KG1 (cell line): ENCODE results near the gene EPHB2.
"Not testable (repeated sequence)": the region's sequence is repeated elsewhere in the genome, so short reads cannot be mapped to it uniquely, and the experiment has no call there.

Source experiments
- DNase-seq: peaks from one replicate; lab custom pipeline; 2025; lab: John Stamatoyannopoulos, UW

Gene EPHB2

DNA sequence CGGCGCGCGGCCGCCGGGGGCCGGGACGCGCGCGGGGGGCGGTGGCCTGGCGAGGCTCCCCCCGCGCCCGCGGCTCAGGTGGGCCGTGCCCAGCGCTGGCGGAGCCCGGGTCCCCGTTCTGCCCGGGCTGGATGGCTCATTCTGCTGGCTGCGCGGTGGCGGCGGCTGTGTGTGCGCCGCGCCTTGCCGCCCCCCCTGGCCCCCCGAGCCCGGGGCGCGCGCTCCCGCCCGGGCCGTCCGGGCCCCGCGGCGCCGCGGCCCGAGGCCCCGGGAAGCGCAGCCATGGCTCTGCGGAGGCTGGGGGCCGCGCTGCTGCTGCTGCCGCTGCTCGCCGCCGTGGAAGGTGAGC lies at the start of gene EPHB2:
TSS of gene EPHB2 (plus strand) at position 139 of the 349 bp plus-strand sequence. CDS start at position 283, 144 bp downstream.
- no peak for DNase-seq

DNA sequence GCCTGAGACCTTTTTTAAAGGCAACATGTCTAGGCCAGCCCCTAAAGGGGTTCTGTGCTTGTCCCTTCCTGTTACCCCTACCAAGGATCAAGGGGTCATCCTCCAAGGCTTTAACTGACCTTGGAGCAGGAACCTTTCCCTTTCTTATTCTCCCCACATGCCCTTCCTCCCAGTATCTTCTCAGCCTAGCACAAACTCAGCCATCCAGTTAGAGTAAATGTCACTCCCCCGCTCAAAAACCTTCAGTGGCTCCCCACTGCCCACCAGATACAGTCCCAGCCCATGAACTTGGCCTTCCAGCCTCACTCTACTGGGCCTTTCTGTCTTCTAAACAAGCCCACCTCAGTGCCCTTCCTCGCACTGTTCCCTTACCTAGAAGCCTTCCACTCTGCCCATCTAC lies 48.8 kb upstream of the EPHB2 start:
- DNase-seq, result no peak

DNA sequence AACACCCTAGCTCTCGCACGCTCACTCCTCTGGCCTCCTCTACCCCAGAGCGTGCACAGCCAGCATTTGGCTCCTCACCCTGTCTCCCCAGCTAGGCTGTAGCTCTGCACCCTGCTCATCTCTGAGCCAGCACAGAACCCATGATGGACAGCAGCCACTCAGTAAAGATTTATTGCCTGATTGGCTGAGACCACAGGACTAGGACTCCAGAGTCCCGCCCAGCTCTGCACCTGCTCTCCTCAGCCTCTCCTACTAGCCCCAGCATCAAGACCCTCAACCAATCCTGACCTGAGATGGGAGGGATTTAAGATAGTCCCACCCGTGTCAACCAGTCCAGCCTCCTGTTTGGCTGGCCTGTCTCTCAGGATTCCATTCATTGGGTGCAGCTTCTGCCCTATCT lies 48.3 kb upstream of the EPHB2 start:
- DNase-seq, result no peak

DNA sequence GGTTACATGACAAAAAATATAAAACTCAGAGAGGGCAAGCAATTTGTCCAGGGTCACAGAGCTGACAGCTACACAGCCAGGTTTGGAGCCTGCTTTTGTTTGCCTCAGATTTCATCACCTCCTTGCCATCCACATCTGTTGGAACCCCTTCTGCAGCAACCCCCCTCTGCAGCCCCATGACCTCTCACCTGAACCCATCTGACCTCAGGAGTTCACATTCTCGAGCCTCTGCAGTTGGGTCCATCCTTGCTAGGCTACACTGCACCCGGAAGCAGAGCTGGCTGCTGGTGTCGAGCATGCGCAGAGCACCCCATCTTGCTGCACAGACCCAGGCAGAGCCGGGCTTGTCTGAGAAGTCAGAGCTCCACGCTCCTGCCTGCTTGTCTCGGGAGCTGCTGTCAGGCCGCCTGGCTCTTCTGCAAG lies 47.6 kb upstream of the EPHB2 start:
- no peak for DNase-seq

DNA sequence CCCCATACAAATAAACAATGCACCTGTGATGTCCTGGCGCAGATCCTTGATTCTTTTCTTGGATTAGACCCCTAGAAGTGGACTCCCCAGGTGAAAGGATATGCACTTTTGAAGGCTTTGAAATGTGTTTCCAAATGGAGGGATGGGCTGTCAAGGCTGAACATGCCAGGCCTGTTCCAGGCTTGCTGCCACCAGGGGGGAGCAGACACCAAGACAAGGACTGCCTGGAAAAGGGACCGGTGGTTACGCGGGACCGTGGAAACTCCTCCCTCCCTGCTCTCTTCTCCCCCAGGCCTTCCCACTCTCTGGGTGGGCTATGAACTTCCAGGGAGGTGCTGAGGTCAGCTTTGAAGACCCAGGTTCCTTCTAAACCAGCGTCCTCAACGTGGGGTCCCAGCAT lies 44.9 kb upstream of the EPHB2 start:
- no peak for DNase-seq

DNA sequence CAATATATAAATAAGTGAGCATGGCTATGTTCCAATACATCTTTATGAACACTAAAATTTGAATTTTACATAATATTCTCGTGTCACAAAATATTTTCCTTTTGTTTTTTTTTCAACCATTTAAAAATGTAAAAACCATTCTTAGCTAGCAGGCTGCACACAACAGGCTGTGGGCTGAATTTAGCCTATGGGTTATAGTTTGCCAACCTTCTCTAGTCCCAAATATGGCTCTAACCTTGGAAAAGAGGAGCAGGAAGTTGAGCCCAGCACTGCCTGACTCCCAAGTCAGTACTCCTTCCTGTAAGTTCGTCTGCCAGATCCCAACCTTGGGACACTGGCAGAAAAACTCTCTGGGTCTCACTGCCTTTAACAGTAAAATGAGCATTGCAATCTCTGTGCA lies 44.2 kb upstream of the EPHB2 start:
- no peak for DNase-seq

DNA sequence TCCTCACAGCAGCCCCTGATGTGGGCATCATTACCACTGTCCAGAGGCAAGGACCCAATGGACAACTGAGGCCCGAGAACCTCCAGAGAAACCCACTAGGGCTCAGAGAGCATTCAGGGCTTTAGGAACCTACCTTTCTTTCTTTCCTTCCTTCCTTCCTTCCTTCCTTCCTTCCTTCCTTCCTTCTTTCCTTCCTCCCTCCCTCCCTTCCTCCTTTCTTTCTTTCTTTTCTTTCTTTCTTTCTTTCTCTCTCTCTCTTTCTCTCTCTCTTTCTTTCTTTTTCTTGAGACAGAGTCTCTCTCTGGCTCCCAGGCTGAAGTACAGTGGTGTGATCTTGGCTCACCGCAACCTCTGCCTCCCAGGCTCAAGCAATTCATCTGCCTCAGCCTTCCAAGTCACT lies 41.8 kb upstream of the EPHB2 start:
- not testable (repeated sequence) for DNase-seq

DNA sequence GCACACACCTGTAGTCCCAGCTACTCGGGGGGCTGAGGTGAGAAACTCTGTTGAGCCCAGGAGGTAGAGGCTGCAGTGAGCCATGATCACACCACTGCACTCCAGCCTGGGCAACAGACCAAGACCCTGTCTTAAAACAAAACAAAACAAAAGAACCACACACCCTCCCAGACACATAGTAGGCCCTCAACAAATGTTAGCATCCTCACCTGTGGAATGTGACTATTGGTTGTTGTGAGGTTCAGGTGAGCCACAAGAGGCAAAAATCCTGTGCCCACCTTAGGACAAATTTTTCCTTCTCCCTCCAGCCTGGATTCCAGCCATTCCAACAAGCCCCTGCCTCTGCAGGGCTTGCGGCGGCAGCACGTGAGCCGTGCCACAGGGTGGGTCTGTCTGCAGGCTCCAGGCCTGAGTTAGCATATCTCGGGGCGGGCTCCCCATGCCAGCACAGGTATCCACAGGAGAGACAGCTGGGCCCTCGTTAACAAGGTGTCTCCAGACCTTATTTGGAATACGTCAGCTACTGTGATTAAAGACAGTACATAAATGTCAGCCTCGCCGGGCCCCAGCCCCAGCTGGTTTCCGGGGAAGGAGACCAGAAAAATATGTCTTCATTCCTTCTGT lies 40.2 kb upstream of the EPHB2 start:
- no peak for DNase-seq

DNA sequence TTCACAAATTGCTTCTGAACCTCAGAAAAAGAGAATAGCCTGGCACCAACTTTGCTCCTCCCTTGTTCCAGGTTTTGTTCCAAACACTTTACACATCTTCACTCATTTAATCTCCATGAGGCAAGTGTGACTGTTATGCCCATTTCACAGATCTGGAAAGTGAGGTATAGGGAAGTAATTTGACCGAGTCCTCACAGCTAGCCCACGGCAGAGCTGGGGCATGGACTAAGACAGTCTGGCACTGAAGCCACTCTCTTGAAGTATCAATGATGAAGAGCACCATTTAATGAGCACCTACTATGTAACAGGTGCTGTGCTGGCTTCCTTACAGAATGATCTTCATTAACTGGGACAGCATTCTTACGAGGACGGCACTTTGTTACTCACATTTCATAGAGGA lies 38.6 kb upstream of the EPHB2 start:
- no peak for DNase-seq

DNA sequence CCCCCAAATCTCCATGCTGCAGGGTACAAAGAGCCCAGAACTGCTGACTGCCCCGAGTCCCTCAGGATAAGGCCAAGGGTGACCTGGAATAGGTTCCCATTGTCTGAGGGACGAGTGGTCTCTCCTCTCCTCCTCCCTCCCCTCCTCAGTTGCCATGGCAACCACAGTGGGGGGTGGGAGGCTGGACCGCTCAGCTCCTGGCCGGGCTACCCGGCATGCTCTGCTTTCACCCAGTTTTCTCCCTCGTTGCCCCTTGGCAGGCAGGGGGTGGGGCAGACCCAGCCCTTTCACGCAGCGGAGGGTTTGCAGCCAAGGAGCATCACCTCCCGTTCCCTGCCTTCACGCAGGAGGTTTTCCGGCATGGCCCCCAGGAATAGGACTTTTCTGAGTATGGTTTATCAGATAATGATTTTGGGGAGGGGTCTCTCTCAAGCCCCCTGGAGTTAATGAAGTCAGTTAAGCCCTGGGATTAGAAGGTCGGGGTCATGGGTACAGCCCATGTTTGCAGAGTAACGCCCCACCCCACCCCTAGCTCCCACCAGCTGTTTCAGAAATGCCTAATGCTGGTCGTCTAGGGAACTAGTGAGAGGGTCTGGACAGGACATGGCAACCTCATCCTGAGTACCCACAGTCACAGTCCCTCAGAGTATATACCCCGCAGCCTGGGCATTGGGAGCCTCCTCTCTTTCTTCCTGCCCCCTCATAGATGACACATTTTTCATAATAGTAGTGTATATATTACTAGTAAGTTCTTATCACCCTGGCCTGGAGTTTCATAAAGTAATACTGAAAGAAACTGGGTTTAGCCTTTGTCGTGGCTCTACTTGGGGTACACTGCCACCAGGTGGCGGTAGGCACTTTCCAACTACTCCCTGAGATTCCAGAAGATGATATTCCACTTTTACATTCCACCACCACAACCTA lies 36.9 kb upstream of the EPHB2 start:
- DNase-seq, result no peak

DNA sequence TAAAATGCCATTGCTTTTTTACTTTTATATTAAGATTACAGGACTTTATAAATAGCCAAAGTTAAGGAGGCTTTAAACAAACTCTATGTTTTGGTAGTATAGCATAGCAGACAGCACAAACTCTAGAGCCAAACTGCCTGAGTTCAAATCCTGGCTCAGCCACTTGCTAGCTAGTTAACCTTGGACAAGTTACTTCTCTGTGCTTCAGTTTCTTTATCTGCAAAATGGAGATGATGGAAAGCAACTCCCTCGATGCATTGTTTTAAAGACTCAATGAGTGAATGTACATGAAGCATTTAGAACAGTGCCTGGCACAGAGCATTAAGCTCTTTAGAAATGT lies 36.3 kb upstream of the EPHB2 start:
- DNase-seq, result no peak

DNA sequence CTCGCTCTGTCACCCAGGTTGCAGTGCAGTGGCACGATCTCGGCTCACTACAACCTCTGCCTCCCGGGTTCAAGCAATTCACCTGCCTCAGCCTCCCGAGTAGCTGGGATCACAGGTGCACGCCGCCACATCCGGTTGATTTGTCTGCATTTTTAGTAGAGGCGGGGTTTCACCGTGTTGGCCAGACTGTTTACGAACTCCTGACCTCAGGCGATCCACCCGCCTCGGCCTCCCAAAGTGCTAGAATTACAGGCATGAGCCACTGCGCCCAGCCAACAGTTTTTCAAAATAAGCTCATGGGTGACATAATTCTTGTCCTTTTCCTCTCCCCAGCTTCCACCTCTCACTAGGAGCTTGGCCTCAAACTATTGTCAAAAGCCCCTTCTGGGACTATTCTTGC lies 34.5 kb upstream of the EPHB2 start:
- not testable (repeated sequence) for DNase-seq

DNA sequence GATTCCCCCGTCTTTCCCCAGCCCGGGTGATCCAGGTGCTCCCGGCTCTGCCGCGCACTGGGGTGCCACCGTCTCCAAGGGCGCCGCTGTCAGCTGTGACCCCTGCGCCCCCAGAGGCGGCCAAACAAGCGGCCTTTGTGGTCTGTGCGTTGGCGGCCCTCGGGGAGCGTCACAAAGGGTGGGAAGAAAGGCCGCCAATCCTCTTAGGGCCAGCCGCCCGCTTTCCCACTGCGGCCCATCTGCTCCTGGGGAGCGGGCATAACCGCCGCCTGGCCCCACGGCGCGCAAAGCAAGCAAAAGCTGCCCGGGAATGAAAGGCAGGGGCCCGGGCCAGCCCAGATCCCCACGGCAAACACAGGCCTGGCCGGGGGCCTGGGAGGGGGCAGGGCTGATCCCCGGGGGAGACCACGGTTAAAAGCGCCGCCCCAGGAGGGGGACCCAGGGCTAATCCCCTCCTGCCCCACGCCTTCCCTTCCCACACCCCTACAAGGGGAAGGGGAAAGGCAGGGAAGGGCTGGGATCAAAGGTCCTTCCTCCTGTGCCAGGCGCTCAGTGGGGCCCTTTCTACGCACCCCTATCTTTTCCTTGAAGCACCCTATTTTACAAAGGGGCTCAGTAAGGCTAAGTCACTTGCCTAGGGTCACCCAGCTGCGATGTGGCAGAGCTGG lies 33.6 kb upstream of the EPHB2 start:
- DNase-seq, result no peak

DNA sequence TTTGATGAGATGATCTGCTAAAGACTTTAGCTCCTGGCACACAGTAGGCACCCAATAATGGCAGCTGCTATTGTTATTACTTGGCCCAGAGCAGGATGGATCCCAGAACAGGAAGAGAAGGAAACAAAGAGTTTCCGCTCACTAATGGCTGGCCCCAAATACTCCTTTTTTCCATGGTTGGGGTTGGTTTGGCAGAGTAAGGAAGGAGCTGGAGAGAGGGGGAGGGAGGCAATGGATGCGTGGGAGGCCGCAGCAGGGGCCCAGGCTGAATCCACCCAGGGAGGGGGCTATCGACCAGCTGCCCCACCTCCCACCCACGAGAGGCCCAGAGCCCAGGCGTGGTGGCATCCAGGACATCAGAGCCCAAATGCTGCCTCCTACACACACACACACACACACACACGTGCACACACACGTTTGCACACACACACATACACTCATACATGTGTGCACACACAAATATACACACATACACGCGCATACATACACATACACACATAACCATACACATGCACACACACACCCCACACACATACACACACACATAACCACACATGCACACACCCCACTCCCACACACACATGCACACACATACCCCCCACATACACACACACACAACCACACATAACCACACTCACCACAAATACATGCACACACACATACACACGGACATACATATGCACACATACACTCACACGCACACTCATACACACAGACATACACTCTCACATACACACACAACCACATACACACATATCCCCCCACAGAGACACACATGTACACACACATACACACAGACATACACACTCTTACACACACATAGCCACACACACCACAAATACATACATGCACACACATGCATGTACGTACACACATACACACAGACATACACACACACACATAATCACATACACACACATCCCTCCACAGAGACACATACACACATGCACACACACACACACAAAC lies 32.4 kb upstream of the EPHB2 start:
- no peak for DNase-seq

DNA sequence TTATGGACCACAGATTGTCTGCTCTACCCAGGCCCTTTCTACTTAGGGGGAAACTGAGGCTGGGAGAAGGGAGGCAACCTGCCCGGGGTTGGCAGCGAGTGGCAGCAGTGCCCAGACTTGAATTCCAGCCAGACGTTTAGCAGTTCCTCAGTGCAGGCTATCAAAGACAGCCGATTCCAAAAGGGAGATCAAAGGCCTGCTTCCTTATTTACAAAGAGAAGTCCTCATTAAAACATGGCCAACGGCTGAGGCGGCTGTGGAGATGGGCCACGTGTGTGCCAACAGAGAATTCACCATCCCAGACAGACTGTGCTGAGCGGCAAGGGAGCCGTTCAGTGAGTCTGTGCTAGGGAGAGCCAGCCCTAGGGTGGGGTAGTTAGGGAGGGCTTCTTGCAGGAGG lies 29.9 kb upstream of the EPHB2 start:
- no peak for DNase-seq

DNA sequence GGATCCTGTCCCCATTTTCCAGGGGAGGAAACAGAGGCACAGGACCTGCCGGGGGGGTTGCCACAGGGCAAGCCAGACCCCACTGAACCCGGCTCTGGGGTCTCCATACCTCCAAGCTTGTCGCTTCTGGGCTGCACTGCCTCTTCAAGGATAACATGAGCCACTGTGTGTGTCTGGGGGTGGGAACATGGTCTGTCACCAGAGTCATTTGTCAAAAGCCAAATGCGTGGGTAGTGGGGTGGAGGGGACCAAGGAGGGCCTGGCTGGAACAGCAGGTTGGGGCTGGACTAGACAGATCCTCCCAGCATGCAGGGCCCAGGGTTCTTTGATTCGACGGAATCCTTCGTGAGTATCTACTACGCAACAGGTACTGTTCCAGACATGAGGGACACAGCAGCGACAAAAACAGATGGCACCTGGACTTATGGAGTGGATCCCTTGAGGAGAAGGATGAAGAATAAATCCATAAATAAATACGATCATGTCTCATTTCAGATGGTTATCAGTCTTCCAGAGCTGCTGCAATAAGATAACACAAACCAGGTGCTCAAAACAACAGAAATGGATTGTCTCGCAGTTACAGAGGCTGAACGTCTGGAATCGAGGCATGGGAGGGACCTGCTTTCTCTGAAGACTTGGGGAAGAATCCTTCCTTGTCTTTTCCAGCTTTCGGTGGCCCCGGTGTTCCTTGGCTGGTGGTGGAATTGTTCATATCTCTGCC lies 28.9 kb upstream of the EPHB2 start:
- DNase-seq, result no peak

DNA sequence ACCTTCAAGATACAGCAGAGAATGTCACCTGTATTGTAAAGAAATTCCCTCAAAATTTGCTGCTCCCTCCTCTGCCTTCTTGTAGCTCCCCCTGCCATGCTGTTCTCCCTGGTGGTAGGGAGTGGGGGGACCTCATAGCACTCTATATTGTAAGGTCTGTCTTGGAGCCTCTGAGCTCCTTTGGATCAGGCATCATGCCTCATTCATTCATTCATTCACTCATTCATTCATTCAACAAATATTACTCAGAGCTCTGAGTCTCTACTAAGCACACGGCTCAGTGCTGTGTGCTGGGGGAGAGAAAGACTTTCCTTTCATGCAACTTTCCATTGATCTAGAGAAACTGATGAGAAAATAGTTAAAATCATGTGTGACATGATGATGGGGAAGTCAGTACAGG lies 27.1 kb upstream of the EPHB2 start:
- DNase-seq, result no peak

DNA sequence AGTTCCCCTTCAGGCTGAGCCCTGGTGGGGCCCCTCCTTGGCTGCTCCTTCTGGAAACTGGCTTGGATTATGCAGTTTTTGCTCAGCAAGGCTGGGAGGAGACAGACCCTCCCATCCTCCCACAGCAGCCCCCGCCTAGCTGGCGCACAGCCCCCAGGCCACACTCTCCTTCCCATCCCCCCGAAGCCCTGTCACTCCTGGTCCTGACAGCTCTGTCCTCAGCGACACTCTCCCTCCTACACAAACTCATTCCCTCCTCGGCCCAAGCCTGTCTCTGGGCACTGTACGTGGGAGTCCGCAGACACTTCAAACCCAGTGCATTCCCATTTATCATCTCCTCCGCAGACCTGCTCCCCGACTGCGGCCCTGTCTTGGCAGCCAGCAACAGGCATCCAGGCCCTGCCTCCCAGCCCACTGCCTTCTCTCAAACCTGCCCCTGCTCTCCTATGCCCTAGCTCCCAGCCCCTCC lies 25.0 kb upstream of the EPHB2 start:
- DNase-seq, result no peak

DNA sequence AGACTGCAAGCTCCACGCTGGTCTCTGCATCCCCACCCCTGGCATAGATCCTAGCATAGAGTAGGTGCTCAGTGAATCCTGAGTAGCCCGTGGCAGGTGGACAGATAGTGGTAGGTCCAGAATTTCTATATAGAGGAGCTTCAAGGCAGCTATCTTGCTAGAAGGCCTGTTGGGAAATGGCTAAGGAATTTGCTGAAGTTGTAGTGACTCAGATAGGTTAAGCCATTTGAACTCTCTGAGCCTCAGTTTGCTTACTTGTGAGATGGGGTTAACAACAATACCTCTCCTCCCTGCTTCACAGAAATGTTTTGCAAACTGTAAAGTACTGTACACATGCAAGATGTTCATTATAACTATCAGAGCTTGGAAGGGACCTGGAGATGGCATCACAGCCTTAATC lies 23.4 kb upstream of the EPHB2 start:
- DNase-seq, result no peak

DNA sequence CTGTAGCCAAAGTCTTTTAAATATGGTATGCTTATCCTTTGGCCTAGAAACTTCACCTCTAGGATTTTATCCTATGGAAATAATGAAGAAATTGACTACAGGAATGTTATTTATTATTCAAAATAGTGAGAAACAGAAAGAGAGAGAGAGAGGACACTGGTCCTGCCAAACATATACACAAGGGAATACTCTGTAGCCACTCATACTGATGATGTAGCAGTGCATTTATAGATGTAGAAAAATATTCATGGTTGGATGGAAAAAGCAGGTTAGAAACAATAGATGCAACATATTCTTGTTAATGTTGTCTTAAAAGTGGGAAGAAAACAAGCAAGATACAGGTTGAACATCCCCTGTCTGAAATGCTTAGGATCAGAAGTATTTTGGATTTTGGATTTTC lies 22.2 kb upstream of the EPHB2 start:
- no peak for DNase-seq

DNA sequence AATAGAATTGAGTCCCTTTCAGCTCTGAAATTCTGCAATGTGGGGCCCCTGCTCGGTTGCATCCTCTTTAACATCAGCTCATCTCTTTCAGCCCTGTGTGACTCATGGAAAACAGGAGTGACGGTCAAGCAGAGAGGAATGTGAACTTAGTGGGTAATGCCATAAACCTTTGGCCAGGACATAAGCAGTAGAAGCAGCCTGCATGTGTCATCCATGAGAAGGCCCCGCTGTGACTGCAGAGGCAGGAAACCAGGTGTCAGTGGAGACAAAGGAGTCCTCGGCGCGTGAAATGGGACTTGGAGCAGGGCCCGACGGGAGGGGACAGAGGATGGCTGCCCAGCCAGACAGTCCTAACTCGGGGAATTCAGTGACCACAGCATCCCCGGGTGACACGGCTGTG lies 21.1 kb upstream of the EPHB2 start:
- DNase-seq, result no peak
